ENCODE data around the gene IFNA1. TPM values are rescaled to one million over a fixed set of nuclear protein-coding genes. Genes with fewer than 3 reads are reported as not detected.
"Not testable (repeated sequence)": the region's sequence is repeated elsewhere in the genome, so short reads cannot be mapped to it uniquely, and the experiment has no call there.

The IFNA1 gene
- total RNA-seq, 4 donors from 2014 or later, result not detected

DNA sequence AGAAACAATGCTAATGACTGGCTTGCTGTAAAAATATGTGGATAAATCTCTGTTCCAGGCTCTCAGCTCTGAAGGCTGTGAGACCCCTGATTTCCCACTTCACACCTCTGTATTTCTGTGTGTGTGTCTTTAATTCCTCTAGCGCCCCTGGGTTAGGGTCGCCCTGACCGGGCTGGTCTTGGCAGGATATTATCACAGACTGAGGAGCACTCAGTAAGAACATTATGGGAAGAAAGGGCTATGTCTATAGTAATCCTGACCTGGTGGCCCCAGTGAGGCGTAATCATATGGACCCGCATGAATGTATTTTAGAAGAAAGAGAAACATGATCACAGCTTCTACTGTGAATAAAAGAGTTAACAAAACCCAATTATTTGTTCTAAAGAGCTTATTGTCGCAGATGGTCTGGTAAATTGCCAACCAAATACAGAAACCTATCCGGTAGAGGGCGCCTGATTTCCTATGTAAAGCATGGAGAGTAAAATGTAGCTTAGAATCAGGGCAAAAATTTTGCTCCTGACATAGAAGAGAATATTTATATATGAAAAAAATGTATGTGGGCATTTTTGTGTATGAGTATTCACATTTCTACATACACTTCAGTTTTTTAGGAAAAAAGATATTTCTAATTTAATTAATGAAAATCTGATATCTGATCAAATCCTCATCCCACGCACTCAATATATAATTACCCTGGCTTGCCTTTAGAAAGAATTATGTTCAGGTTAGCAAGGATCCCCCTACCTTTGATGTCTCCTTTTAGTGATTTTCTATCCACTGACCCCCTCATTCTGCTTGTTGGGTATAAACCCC, 5.8 kb upstream of the IFNA1 start:
- Histone ChIP-seq H3K4me3 (no peak overlapping the region), H3K4me1 (no peaks in the 10 kb centered on the region), H3K27me3 (no peaks in the 10 kb centered on the region), H3K27ac (no peak overlapping the region), H3K9me3 (no peaks in the 10 kb centered on the region), H3K36me3 (no peaks in the 10 kb centered on the region)
- no peak for TF ChIP-seq POLR2A (IDR thresholded peaks at IDR 0.05)
- TF ChIP-seq POLR2AphosphoS5 (IDR thresholded peaks at IDR 0.05), result no peak
- TF ChIP-seq, protein P1, sequence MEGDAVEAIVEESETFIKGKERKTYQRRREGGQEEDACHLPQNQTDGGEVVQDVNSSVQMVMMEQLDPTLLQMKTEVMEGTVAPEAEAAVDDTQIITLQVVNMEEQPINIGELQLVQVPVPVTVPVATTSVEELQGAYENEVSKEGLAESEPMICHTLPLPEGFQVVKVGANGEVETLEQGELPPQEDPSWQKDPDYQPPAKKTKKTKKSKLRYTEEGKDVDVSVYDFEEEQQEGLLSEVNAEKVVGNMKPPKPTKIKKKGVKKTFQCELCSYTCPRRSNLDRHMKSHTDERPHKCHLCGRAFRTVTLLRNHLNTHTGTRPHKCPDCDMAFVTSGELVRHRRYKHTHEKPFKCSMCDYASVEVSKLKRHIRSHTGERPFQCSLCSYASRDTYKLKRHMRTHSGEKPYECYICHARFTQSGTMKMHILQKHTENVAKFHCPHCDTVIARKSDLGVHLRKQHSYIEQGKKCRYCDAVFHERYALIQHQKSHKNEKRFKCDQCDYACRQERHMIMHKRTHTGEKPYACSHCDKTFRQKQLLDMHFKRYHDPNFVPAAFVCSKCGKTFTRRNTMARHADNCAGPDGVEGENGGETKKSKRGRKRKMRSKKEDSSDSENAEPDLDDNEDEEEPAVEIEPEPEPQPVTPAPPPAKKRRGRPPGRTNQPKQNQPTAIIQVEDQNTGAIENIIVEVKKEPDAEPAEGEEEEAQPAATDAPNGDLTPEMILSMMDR (IDR thresholded peaks at IDR 0.05), result peak in 4 of 5 experiments; percentile 17 to 43 (median 34)
- TF ChIP-seq EP300 (IDR thresholded peaks at IDR 0.05; ENCODE audit: low read depth), result no peak
- 54 to 56% methylated on average over 9 of the region's 9 CpGs for WGBS, 2 donors (ENCODE audit: low coverage in 1 of 2)
- in situ Hi-C loops (cut with MboI; ENCODE audit: low pct_ligation_motif_present in 1 of 4, low pct_unique_long_range_greater_than_20kb in 1 of 4, low sequenced_read_pairs in 3 of 4), result loop anchor here in 1 of 4 donors (25.0 kb wide), 1 partner anchor 122 kb away; the partner anchor contains the start of gene IFNA5
- peak; percentile 28 for DNase-seq
- intact Hi-C loops (cut with DNase I; ENCODE audit: low total_unique reads), result no loop called here

DNA sequence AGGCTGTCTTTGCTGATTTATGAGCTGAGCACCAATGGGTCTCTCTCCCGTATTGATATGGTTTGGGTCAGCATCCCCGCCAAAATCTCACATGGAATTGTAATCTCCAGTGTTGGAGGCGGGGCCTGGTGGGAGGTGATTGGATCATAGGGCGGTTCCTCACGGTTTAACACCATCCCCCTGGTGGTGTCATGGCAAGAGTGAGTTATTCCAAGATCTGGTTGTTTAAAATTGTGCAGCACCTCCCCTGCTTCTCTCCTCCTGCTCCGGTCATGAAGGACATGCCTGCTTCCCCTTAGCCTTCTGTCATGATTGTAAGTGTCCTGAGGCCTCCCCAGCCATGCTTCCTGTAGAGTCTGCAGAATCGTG, 5.2 kb upstream of the IFNA1 start:
- intact Hi-C loops (cut with DNase I; ENCODE audit: low total_unique reads); H3K36me3 ChIP-seq; H3K27ac ChIP-seq; H3K4me1 ChIP-seq; DNase-seq; H3K9me3 ChIP-seq; H3K27me3 ChIP-seq; H3K4me3 ChIP-seq: not testable (repeated sequence)
- 70 to 81% methylated on average over 3 to 7 of the region's 7 CpGs for WGBS, 2 donors (ENCODE audit: low coverage in 1 of 2)
- in situ Hi-C loops (cut with MboI; ENCODE audit: low pct_ligation_motif_present in 1 of 4, low pct_unique_long_range_greater_than_20kb in 1 of 4, low sequenced_read_pairs in 3 of 4), result loop anchor here in 1 of 4 donors (25.0 kb wide), 1 partner anchor 123 kb away; the partner anchor contains the start of gene IFNA5

DNA sequence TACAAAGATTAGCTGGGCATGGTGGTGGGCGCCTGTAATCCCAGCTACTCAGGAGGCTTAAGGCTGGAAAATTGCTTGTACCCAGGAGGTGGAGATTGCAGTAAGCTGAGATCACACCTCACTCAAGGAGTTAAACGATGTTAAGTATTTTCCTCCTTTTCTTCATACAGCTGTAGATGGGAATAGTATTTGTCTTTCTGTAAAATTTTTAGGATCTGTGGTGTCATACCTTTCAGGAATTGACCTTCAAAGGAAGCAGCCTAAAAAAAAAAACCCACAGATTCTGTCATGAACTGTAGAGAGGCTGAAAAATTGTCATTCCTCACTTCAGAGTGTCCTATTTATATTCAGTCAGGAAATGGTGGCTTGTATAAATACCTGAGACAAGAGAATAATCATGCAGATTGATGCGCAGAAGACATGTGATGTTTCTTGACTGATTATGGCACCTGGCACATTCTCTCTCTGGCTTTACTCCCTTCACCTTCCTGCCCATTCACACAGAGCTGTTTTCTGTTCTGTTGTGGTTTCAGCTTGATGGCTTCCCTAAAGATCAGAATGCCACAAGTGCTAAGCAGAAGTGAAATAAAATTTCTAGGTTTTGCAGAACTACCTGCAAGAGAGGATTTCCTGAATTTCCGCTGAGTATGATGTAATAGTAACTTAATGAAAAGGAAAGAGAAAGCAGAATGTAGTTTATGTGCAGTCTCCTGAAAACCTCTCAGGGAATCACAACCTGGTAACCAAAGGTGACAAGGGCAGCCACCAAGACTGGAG, 3.8 kb downstream of the IFNA1 start:
- H3K4me1 ChIP-seq, result peaks cover 0 to 8% (median 0%) of the 10 kb centered on the region in 4 donors
- no peak for DNase-seq
- no peaks in the 10 kb centered on the region for H3K36me3 ChIP-seq
- intact Hi-C loops (cut with DNase I; ENCODE audit: low total_unique reads) (loop anchor here (5.0 kb wide), 1 partner anchor 173 kb away; no protein-coding TSS in a partner anchor), in situ Hi-C loops (cut with MboI; ENCODE audit: low pct_ligation_motif_present in 1 of 4, low pct_unique_long_range_greater_than_20kb in 1 of 4, low sequenced_read_pairs in 3 of 4) (loop anchor here in 2 of 4 donors (10.0 to 25.0 kb wide), 2 partner anchors 119 to 132 kb away; partner anchors contain the start of gene IFNA5 (in 1 of the 2))
- TF ChIP-seq, protein P1 (IDR thresholded peaks at IDR 0.05), result no peak
- TF ChIP-seq POLR2A (IDR thresholded peaks at IDR 0.05) (no peak), POLR2AphosphoS5 (IDR thresholded peaks at IDR 0.05) (no peak), EP300 (IDR thresholded peaks at IDR 0.05; ENCODE audit: low read depth) (no peak)
- 71 to 76% methylated on average over 4 of the region's 4 CpGs for WGBS, 2 donors (ENCODE audit: low coverage in 1 of 2)
- no peaks in the 10 kb centered on the region for H3K27me3 ChIP-seq
- H3K4me3 ChIP-seq, result no peak overlapping the region
- H3K27ac ChIP-seq, result no peak overlapping the region
- H3K9me3 ChIP-seq, result no peaks in the 10 kb centered on the region

DNA sequence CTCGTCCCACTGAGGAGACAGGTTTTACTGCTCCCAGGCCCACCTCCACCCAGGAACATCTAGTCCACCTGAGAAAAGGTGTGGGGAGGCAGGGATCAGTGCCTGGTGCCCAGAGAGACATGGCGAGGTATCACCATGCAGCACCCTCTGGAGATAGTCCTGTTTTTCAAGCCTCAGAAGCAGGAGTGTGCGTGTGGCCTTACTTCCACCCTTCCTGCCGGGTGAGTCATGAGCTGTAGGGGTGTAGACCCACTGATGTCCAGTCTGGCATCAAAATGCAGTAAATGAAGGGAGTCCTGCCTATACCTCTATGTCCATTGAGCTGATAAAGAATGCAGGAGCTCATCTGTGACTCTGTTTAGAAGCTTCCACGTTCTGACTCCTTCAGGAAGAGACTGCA, 9.1 kb downstream of the IFNA1 start:
- H3K9me3 ChIP-seq; H3K36me3 ChIP-seq; DNase-seq; H3K4me1 ChIP-seq; H3K27me3 ChIP-seq; H3K4me3 ChIP-seq; intact Hi-C loops (cut with DNase I; ENCODE audit: low total_unique reads); H3K27ac ChIP-seq: not testable (repeated sequence)
- 67 to 92% methylated on average over 1 to 5 of the region's 5 CpGs for WGBS, 2 donors (ENCODE audit: low coverage in 1 of 2)
- in situ Hi-C loops (cut with MboI; ENCODE audit: low pct_ligation_motif_present in 1 of 4, low pct_unique_long_range_greater_than_20kb in 1 of 4, low sequenced_read_pairs in 3 of 4), result loop anchor here in 2 of 4 donors (10.0 to 25.0 kb wide), 2 partner anchors 125 to 137 kb away; partner anchors contain the start of gene IFNA5 (in 1 of the 2)

All from transverse colon (tissue), 4 donors.